Measurements from ENCODE around the gene AP2S1.
A peak's percentile ranks its signal among the peaks of the same experiment; 100 is the strongest.
"Not testable (repeated sequence)": the region's sequence is repeated elsewhere in the genome, so short reads cannot be mapped to it uniquely, and the experiment has no call there.

AP2S1 gene

DNA sequence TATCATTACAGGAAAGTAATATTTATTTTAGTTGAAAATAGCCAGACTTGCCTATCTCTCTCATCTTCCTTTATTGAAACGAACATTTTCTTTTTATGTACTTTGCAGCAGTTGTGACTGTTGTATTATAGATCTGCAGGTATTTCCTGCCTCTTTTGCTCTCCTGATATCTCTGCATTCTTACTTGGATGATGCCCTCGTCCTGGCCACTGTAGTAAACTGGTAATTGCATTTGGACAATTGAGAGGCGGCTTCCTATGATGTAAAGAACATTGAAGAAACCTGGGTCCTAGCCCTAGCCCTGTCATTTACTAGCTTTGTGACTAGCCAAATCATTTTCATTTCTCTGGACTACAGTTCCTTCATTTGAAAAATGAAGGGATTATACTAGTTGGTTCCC, 16.5 kb upstream of the AP2S1 start:
- DNase-seq (ENCODE audit: low read depth), result no peak

DNA sequence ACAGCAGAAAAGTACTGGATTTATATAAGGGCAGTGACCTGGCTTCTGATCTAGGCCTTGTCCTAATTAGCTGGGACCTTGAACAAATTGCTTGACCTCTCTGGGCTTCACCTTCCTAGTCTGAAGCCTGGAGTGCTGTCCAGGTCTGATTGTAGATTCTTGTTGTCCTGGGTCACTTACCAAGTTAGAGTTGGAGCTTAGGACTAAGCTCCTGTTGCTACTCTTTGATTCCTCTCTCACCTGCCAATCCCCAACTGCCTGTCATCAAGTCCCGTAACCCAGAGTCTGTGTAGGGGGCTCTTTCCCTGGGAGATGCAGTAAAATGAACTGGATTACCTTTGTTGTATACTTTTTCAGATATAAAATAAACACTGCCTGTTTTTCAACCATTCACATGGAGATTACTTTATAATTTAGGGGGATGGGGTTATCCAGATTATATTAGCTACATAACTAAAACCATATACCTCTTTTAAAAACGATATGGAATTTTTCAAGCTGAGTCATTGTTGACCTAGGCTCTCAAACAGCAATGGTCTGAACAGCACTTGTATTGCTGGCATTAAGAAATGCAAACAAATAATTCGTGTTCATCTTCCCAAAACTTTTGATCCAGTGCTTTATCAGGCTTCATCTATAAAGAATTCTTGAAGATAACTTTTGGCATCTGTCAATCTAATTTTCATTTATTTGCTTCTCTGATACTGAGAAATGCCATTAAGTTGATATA, 15.9 kb upstream of the AP2S1 start:
- DNase-seq (ENCODE audit: low read depth), result no peak

DNA sequence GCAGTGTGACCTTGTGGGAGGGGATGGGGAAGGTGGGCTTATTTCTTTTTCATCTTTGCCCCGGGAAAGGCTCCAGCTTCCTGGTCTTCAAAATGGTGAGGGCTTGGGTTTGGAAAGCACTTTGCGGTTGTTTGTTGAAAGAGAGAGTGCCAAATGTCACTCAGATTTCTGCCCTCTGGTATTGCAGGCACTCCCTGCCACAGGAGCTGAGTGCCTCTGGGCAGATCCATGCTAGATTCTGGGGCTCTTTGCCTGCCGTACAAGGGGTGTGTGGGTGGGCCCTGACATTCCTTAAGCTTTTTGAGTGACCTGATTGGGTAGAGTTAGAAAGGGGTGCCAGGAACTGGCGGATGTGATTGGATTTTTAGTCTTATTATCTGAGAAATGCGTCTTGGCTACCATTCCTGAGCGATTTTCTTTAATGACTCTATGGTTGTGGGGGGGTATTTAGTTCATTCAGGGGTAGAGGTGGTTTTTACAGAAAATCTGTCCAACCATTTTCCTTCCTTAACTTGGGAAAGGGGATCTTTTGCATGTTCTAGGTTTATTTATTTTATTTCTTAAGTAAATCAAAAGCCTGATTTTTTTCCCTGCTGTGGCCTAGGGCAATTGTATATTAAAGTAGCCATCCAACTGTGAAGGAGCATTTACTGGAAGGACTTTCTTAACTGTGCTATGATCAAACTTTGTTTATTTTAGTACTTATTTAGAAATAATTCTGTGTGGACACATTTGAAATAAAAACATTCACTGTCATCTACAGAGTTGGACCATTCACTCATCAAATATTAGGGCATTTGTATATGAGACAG, 13.4 kb upstream of the AP2S1 start:
- DNase-seq (ENCODE audit: low read depth), result no peak

DNA sequence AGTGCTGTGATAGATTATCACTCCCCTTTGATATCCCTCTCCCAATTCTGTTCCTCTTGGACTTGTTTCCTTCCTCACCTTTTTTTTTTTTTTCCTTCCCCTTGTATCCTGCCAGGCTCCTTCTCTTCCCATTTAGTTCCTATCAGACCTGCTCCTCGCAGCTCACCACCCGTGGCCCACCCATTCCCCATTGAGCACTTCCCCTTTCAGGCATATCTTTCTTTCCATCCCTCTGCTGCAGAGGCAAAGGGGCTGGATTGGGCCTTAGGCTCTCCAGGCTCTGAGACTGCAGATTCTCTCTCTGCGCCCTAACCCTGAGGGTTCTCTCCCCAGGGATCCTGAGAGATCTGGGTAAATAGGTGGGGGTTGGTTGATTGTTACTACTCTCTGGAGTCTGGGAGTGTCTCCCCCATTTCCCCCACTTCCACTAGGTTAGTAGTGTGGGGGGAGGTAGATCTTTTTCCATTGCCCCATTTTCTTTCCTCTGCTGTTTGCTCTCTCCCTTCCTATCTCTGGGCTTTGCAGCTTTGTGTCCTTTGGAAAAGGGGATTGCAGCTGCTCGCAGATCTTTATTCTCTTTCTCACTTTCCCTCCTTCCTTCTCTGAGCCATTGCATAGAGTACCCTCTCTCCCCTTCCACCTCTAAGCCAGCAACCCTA, 12.5 kb upstream of the AP2S1 start:
- DNase-seq (ENCODE audit: low read depth), result no peak

DNA sequence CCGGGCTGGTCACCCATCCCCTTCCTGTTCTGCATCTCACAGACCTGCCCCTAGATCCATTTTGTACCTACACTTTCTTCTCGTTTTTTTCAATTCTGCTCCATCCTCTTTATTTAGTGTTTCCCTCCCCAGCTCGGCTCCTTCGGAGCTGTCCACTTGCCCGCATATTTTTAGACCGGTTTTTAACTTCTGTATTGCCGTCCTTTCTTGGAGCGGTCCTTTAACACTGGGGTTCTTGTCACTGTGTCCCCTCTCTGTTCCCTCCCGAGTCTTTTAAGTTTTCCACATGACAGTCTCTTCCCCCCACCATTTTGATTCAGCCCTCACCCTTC, 11.8 kb upstream of the AP2S1 start:
- DNase-seq (ENCODE audit: low read depth), result no peak

DNA sequence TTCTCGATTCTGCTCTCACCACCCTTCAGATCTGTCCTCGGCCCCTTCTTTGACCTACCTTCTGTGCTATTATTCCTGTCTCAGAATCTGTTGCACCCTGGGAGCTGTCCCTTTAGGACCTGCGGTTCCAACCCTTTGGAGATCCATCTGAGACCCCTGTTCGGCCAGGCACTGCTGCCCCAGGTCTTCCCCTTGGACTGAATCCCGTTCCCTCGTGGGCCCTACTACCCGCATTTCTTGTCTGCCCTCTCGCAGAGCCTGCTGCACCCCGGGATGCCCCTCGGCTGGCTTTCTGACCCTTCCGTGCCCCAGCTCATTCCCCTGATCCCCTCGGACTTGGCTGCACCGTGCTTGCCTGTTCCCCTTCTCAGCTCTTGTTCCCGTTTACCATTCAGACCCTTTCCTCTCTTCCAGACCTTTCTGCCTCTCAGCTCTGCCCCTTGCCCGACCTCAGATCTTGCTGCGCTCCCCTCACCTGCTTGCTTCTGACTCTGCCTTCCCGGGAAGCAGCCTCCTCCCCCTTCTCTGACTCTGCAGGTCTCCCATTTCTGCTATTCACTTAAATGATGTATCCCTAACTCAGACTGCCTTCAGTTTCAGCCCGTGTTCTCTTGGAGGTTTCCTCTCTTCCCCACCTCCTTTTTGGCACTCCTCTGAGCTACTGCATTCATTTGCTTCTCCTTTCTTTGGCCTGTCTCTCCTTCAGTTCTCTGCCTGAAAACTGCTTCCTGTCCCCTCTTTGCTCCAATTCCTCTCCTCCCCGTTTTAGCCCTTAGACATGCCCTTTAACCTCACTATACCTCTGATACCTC, 11.3 kb upstream of the AP2S1 start:
- DNase-seq (ENCODE audit: low read depth), result no peak

DNA sequence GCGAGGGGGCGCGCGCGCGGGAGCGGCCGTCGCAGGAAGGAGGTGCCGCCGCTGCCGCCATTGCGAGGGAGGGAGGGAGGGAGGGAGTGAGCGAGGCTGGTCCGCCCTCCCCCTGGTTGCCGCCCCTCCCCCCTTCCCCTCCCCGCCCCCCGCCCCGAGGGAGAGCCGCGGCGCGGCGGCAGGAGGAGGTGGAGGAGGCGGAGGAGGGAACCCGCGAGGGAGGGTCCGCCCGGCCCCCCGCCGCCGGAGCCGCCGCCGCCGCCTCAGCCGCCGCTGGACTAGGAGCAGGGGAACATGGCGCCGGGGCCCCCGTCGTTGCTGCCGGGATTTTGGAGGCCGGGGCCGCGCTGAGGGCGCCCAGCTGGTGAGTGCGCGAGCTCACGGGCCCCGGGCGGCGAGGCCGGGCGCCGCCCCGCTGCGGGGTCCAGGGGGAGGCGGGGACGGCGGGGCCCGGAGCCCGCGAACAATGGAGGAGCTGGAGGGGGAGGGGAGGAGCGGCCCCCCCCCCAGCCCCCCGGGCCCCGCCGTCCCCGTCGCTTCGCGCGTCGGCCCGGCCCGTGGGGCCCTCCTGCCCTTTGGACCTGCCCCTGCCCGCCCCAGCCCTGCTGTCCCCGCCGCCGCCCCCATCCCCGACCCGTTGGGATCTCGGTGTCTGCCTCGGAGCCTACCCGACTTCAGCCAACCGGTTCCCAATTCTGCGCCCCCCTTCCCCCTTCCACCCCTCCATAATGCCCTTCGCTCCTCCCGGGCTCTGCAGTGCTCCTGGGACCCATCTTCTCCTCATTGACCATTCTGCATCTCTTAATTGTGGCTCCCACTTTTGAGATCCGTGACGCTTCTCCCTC, 10.4 kb upstream of the AP2S1 start, which contains the start of gene ARHGAP35:
ARHGAP35 (plus strand) TSS at position 152 of the 845 bp plus-strand sequence. CDS start 57,679 bp downstream, outside the sequence.
- no peak for DNase-seq (ENCODE audit: low read depth)

DNA sequence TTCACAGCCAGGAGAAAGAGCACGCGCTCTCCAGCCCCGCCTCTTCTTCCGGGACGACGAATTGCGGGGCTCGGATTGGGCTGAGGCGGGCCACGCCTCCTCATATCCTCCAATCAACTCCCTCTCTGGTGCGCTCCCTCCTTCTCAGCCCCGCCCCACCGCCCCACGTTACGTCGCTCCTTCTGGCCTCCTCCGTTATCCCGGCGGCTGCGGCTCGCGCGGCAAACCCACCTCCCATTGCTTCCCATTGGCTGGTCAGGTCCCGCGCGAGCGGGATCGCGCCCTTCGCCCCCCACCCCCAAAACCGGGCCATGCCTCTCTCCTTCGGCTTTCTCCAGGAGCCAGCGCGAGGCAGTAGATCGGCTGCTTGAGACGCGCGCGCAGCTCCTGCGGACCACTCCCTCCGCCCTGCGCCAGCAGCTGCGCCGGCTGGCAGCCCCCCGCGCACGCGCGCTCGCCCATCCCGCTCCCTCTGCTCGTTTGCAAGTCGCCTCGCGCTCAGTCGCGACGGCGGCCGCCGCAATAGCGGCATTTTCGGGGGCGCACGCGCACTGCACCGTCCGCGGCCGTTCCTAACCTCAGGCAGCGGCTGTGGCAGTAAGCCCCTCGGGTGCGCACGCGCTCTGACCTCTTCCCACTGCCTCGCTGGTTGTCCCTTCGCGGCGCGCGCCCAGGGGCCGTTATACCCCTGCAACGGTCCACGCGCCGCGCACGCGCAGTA, 9.6 kb upstream of the AP2S1 start:
- DNase-seq (ENCODE audit: low read depth), result peak; percentile 86

DNA sequence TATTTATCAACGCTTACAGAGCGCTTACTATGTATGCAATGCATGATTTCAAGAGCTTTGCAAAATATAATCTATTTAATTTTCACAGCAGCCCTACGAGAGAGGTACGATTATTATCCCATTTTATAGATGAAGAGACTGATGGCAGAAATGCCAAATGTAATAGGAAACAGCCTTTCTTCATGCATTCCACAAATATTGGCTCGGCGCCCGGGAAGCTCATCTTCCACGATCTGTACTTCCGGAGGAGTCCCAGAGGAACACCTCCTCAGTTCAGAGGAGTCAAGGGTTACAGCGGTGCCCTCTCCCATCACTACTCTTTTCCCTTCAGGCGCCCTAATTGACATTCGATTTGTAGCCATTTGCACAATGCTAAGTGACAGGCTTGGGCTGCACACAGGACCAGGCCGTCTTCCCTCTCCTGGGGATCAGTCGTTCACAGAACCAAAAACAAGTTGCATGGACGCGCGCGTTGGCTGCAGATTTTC, 9.0 kb upstream of the AP2S1 start:
- no peak for DNase-seq (ENCODE audit: low read depth)

DNA sequence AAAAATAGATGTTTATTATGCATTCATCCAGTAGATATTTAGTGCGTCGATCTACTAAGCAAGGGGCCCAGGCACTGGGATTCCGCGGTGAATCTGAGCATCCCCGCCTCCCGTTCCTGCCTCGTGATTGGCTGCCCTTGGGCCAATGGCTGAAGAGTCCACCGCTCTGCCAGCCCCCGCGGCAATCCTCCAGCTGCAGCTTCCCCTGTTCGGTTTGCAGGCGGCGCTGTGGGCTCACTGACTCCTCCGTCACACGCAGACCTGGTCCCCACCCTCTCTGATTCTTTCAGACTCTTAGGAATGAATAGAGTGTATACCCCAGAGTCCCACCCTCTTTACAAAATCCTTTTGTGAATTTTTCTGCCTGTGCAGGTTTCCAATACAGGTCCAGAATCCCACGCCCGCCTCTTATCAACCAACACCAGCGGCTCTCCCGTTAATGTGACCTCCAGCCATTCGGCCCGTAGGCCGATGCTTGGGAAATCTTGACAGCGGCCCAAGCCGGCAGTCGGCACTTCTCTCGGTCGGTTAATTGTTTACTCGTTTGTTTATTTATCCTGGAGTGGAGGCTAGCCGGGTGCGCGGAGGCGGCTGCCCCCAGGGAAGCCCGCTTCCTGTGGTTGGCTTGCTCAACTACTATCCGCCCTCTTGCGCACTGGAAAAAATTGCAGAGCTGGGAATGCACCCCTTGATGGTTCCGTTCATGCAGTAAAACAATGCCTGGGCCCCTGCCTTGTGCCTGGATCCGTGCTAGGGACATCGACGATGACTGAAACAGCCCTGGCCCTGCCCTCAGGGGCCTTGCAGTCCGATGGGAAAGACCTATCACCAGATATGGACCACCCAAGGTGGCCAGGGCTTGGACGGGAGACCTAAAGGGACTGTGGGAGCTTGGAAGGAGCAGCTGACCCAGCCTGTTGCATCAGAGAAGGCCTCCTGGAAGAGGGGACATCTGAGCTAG, 5.7 kb upstream of the AP2S1 start:
- DNase-seq (ENCODE audit: low read depth), result peak; percentile 67

DNA sequence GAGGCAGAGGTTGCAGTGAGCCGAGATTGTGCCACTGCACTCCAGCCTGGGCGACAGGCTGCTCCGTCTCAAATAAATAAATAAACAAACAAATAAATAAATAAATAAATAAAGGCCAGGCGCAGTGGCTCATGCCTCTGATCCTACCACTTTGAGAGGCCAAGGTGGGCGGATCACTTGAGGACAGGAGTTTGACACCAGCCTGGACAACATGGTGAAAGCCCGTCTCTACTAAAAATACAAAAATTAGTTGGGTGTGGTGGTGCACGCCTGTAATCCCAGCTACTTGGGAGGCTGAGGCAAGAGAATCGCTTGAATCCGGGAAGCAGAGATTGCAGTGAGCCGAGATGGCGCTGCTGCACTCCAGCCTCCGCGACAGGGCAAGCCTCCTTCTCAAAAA, 4.1 kb upstream of the AP2S1 start:
- not testable (repeated sequence) for DNase-seq (ENCODE audit: low read depth)

DNA sequence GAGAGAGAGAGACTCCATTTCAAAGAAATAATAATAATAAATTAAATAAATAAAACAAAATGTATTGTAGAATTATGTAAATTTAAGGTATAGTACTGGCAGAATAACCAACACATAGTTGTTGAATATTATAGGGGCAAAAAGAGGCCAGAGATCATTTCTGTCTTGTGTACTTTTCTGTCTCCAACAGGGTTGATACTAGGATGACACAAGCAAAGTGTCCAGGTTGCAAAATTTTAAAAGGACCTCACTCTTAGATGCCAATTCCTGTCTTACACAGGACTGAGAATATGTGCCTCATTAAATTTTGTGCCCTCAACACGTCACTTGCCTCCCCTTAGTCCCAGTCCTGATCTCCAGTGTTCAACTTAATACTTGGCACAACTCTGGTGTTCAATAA, 2.2 kb upstream of the AP2S1 start:
- no peak for DNase-seq (ENCODE audit: low read depth)

DNA sequence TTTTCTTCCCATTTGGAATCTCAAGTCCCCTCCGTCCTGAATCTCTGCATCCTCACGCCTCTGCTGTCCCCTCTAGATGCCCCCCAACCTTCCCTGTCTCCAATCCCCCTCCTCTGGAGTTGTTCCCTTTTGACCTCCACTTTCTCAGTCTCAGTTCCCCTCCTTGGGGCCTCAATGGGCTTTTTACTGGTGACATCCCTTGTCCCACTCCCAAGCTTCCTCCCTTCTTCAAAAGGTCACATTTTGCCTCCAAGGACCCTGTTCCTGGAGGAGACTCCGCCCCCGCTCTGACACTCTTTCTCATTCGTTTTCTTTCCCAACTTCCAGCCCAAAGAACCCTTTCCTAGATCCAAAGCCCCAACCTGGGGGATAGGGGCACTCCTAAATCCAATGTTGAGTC, 1.0 kb downstream of the AP2S1 start:
- DNase-seq (ENCODE audit: low read depth), result no peak

DNA sequence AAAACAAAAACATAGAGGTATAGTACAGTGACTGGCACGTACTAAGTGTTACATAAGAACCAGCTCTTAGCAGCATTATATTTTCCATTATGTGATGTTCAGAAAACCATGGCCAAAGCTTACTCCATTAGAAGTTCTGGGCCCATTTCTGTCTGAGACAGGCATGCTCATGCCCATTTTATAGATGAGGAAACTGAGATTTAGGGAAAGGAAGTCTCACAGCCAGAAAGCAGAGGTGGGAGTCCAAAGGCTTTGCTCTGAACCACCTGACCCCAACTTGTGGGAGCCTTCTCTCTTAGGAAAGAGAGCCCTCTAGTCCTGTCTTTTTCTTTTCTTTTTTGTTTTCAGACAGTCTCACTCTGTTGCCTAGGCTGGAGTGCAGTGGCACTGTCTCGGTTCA, 2.3 kb downstream of the AP2S1 start:
- no peak for DNase-seq (ENCODE audit: low read depth)

DNA sequence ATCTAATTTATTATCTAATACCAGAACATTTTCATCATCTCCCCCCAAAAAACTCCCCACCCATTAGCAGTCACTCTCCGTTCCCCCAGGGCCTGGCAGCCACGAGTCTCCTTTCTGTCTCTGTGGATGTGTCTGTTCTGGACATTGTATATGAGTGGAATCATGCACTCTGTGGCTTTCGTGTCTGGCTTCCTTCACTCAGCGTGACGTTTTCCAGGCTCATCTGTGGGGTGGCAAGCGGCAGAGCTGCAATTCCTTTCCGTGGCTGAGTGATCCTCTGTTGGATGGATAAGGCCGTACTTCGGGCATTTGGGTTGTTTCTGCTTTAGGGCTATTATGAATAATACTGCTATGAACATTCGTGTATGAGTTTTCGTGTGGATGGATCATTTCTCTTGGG, 3.1 kb downstream of the AP2S1 start:
- DNase-seq (ENCODE audit: low read depth), result no peak

DNA sequence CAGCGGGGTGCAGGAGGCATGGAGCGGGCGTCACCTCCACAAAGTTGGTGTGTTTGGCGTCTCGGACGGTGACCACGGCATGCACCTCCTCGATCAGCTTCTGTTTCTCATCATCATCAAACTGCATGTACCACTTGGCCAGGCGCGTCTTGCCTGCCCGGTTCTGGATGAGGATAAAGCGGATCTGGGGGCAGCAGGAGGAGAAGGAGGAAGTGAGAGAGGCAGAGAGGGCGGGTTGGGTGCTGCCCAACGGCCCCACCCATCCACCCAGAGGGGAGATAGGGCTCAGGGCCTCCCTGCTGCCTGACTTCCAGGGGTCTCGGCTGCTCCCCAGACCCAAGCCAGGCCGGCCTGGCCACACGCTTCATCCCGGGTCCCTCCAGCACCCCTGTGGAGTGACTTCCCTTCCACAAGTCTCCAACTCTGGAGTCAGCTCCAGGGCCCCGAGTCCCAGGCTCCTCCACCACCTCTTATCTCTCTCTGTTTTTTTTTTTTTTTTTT, 4.6 kb downstream of the AP2S1 start:
- DNase-seq (ENCODE audit: low read depth), result no peak

DNA sequence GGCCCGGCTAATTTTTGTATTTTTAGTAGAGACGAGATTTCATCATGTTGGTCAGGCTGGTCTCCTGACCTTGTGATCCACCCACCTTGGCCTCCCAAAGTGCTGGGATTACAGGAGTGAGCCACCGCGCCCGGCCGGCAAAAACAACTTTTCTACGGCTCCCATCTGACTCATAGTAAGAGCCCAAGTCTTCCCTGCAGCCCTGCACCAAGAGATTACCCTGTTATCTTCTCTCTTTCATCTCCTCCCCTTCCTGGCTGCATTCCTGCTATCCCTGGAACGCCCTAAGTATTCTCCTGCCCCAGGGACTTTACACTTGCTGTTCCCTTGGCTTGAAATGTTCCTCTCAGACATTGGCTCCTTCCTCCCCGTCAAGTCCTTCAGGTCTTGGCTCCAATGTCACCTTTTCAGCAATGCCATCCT, 6.6 kb downstream of the AP2S1 start:
- DNase-seq (ENCODE audit: low read depth), result no peak

DNA sequence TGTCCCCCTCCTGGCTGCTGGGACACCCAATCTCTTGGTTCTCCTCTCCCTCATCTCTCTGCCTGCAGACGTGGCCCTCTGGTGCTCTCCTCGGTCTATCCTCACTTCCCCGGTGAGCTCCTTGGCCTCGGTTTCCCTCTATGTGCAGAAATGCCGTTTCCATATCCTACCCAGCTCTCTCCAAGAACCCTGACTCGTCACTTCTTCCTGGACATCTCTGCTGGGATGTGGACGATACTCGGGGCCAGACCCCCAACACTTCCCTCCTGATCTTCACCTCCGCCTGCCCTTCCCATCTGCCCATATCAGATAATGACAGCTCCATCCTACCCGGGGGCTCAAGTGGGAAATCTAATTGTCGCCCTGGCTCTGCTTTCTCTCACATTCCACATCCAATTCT, 7.9 kb downstream of the AP2S1 start:
- DNase-seq (ENCODE audit: low read depth), result no peak

DNA sequence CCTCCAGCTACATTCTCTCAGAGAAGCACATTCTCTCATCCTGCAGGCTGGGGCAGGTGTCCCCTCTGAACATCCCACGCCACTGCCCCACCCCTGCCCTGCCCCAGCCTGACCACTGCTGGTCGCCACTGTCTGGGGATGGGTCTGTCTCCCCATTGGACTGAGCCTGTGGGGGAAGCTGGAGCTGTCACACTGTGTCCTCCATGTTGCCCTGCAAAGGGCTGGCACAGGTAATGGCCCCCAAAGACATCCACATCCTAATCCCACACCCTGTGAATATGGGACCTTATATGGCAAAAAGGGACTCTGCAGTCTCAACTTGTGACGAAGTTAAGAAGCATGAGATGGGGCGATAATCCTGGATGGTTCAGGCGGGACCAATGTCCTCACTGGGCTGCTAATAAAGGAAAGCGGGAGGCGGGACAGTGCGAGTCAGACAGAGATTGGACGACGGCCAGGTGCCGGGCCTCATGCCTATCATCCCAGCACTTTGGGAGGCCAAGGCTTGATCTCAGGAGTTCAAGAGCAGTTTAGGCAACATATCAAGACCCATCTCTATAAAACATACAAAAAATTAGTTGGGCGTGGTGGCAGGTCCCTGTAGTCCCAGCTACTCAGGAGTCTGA, 9.1 kb downstream of the AP2S1 start:
- no peak for DNase-seq (ENCODE audit: low read depth)

All from stimulated activated CD8-positive, alpha-beta memory T cell treated with anti-CD3 and anti-CD28 coated beads, Interleukin-15, amount 100 ng/mL, for 24 hours (primary cell).